ENCODE results near the gene DUSP1.

Gene DUSP1

GRCh38 chr5:172718527-172719114 is 52.4 kb downstream of the DUSP1 start:
- no peak for TF ChIP-seq CTCF (IDR thresholded peaks at IDR 0.05; ENCODE audit: borderline replicate concordance, control extremely low read depth, extremely low read depth, insufficient read depth, missing control alignments)
- in situ Hi-C loops (cut with MboI; ENCODE audit: low sequenced_read_pairs, unreplicated experiment) = no loop called here
- DNase-seq (ENCODE audit: low spot score) = no peak

Data from GM13976 (cell line).